ENCODE data around the gene C16orf78.

GRCh38 chr16:49378816-49379215, 5.2 kb downstream of the C16orf78 start:
- no peak for TF ChIP-seq EP300 (IDR thresholded peaks at IDR 0.05; ENCODE audit: low read depth)
- TF ChIP-seq CTCF (IDR thresholded peaks at IDR 0.05): no peak
- no peak for TF ChIP-seq POLR2AphosphoS5 (IDR thresholded peaks at IDR 0.05)
- TF ChIP-seq POLR2A (IDR thresholded peaks at IDR 0.05): no peak
